MM.1S (cell line): ENCODE measurements around the gene TCERG1L.
"Not testable (repeated sequence)": the region's sequence is repeated elsewhere in the genome, so short reads cannot be mapped to it uniquely, and the experiment has no call there.

Source experiments
- DNase-seq: peaks from one replicate; pipeline ENCODE4 v3.0.0-alpha.2; 2015
- H2AFZ ChIP-seq: fragments of 300-600 bp; sonication (generic); 2 replicates; pipeline ENCODE4 v1.6.0; 2016; ENCODE audit warnings: antibody characterized with exemption, low read length
- H3F3A ChIP-seq: fragments of 300-600 bp; sonication (generic); 2 replicates; pipeline ENCODE4 v1.6.1; 2016; ENCODE audit warnings: mild to moderate bottlenecking, antibody characterized with exemption, low read length, moderate library complexity, mixed read lengths; ENCODE audit not compliant: insufficient read depth
- H3K27ac ChIP-seq: fragments of 300-600 bp; sonication (generic); 2 replicates; pipeline ENCODE4 v1.5.1; 2016; ENCODE audit warnings: mild to moderate bottlenecking, low read length
- H3K27me3 ChIP-seq: fragments of 300-600 bp; sonication (generic); replicated peaks from 2 replicates; pipeline ENCODE4 v1.6.0; 2016; ENCODE audit warnings: low read length; ENCODE audit not compliant: insufficient read depth
- H3K36me3 ChIP-seq: fragments of 300-600 bp; sonication (generic); replicated peaks from 2 replicates; pipeline ENCODE4 v1.6.1; 2016; ENCODE audit warnings: mild to moderate bottlenecking, low read length, mixed read lengths; ENCODE audit not compliant: insufficient read depth
- H3K4me1 ChIP-seq: fragments of 300-600 bp; sonication (generic); 2 replicates; pipeline ENCODE4 v1.6.1; 2016; ENCODE audit warnings: low read length, mixed read lengths
- H3K4me2 ChIP-seq: fragments of 300-600 bp; sonication (generic); 2 replicates; pipeline ENCODE4 v1.6.0; 2016; ENCODE audit warnings: low read depth, low read length
- H3K4me3 ChIP-seq: fragments of 300-600 bp; sonication (generic); 2 replicates; pipeline ENCODE4 v1.5.1; 2016; ENCODE audit warnings: low read length, mixed read lengths
- H3K79me2 ChIP-seq: fragments of 300-600 bp; sonication (generic); 2 replicates; pipeline ENCODE4 v1.6.1; 2016; ENCODE audit warnings: mixed run types, low read length, mixed read lengths
- H3K9ac ChIP-seq: fragments of 300-600 bp; sonication (generic); 2 replicates; pipeline ENCODE4 v1.6.1; 2016; ENCODE audit warnings: low read length, mixed read lengths
- H3K9me2 ChIP-seq: fragments of 300-600 bp; sonication (generic); replicated peaks from 2 replicates; pipeline ENCODE4 v1.6.1; 2016; ENCODE audit warnings: mild to moderate bottlenecking, low read length, mixed read lengths; ENCODE audit not compliant: insufficient read depth
- H3K9me3 ChIP-seq: fragments of 300-600 bp; sonication (generic); replicated peaks from 2 replicates; pipeline ENCODE4 v1.6.1; 2016; ENCODE audit warnings: mild to moderate bottlenecking, low read length, mixed read lengths; ENCODE audit not compliant: insufficient read depth
- H4K20me1 ChIP-seq: fragments of 300-600 bp; sonication (generic); 2 replicates; pipeline ENCODE4 v1.6.1; 2016; ENCODE audit warnings: mild to moderate bottlenecking, low read length, moderate library complexity, mixed read lengths; ENCODE audit not compliant: insufficient read depth
- CTCF ChIP-seq: fragments of 300-600 bp; sonication (generic); IDR thresholded peaks from 2 replicates; pipeline ENCODE4 v1.5.1; 2016; ENCODE audit warnings: antibody characterized with exemption, low read length, mixed read lengths
- EZH2 ChIP-seq: fragments of 300-600 bp; sonication (generic); optimal IDR thresholded peaks from 2 replicates; pipeline ENCODE3; 2017; ENCODE audit warnings: low read depth, mild to moderate bottlenecking, antibody characterized with exemption, low read length, mixed read lengths
- EZH2phosphoT487 ChIP-seq: fragments of 300-600 bp; sonication (generic); IDR thresholded peaks from 2 replicates; pipeline ENCODE4 v1.6.1; 2018; ENCODE audit warnings: antibody characterized with exemption, low read length

TCERG1L gene

GRCh38 chr10:131155876-131156230 lies 155.7 kb downstream of the TCERG1L start:
- no peak overlapping the region for H3K4me3 ChIP-seq
- H3K9me2 ChIP-seq, result no peaks in the 10 kb centered on the region
- H3K79me2 ChIP-seq, result no peaks in the 10 kb centered on the region
- H3K9ac ChIP-seq, result no peak overlapping the region
- no peak overlapping the region for H2AFZ ChIP-seq
- TF ChIP-seq EZH2 (no peak), CTCF (no peak), EZH2phosphoT487 (no peak)
- no peaks in the 10 kb centered on the region for H3F3A ChIP-seq
- no peak for DNase-seq
- no peaks in the 10 kb centered on the region for H3K4me1 ChIP-seq
- H3K27me3 ChIP-seq, result no peaks in the 10 kb centered on the region; the same call in 1 of the 2 replicates
- H3K4me2 ChIP-seq, result no peak overlapping the region
- H4K20me1 ChIP-seq, result no peaks in the 10 kb centered on the region
- no peaks in the 10 kb centered on the region for H3K9me3 ChIP-seq
- no peaks in the 10 kb centered on the region for H3K36me3 ChIP-seq
- H3K27ac ChIP-seq, result no peak overlapping the region

- Histone ChIP-seq H3K4me3 (no peak overlapping the region), H3F3A (no peaks in the 10 kb centered on the region), H3K4me1 (no peaks in the 10 kb centered on the region), H3K79me2 (no peaks in the 10 kb centered on the region), H3K9me3 (no peaks in the 10 kb centered on the region), H3K9ac (no peak overlapping the region), H3K27ac (no peak overlapping the region), H3K27me3 (no peaks in the 10 kb centered on the region; the same call in 1 of the 2 replicates), H4K20me1 (no peaks in the 10 kb centered on the region), H3K9me2 (no peaks in the 10 kb centered on the region), H3K36me3 (no peaks in the 10 kb centered on the region), H3K4me2 (no peak overlapping the region), H2AFZ (no peak overlapping the region)
- no peak for TF ChIP-seq CTCF
- no peak for TF ChIP-seq EZH2phosphoT487
- TF ChIP-seq EZH2, result no peak
- no peak for DNase-seq
Measured at GRCh38 chr10:131155218-131155875, 156.2 kb downstream of the TCERG1L start.

DNA sequence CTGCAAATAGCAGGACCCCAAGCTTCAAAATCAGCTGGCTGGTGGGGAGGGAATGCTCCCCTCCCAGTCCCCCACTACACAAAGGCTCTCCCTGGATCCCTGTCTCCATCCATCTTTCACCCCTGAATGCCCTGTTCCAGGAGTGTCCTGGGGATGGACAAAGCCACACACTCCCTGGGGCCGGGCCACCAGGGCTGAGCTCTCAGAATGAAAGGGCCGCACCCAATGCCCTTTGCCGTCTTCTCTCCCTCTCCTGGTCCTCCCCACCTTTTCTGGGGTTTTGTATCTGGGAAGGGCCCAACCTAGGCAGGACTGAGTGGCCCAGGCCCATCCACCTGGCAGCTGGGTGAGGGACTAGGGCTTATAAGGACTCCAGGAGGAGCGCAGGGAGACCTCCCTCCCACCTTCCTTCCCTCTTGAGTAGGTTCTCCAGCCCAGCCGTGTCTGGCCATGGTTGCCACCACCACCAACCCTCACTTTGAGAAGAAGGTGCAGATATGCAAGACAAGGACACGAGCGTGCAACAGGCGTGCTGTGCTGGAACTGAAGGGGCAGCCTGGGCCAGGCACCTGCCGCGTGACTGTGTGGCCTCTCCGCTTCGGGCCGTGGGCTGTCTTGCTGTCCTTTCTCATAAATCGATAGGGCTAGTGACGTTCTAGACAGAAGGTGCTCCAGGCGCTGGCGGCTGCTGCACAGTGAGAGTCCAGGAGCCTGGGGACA lies 157.1 kb downstream of the TCERG1L start:
- no peaks in the 10 kb centered on the region for H3F3A ChIP-seq
- no peaks in the 10 kb centered on the region for H3K9me2 ChIP-seq
- no peak for TF ChIP-seq CTCF
- no peak for TF ChIP-seq EZH2phosphoT487
- TF ChIP-seq EZH2, result no peak
- H3K4me1 ChIP-seq, result no peaks in the 10 kb centered on the region
- no peaks in the 10 kb centered on the region for H3K79me2 ChIP-seq
- H3K4me2 ChIP-seq, result no peak overlapping the region
- H3K4me3 ChIP-seq, result no peak overlapping the region
- no peak overlapping the region for H3K27ac ChIP-seq
- H3K36me3 ChIP-seq, result no peaks in the 10 kb centered on the region
- H3K9ac ChIP-seq, result no peak overlapping the region
- H4K20me1 ChIP-seq, result no peaks in the 10 kb centered on the region
- DNase-seq, result no peak
- H3K27me3 ChIP-seq, result no peaks in the 10 kb centered on the region; the same call in 1 of the 2 replicates
- H2AFZ ChIP-seq, result no peak overlapping the region
- H3K9me3 ChIP-seq, result no peaks in the 10 kb centered on the region

GRCh38 chr10:131152456-131152855 lies 159.1 kb downstream of the TCERG1L start:
- not testable (repeated sequence) for DNase-seq, H3K79me2 ChIP-seq, H3K4me3 ChIP-seq, H3K27me3 ChIP-seq, H2AFZ ChIP-seq, H3K9me3 ChIP-seq, H3K27ac ChIP-seq, H3F3A ChIP-seq, H3K9ac ChIP-seq, H3K36me3 ChIP-seq, H4K20me1 ChIP-seq, H3K4me1 ChIP-seq, H3K4me2 ChIP-seq, H3K9me2 ChIP-seq
